HG03103 (cell line): Measurements from ENCODE around the gene HPD.

Experiments used
- ATAC-seq: cut with Tn5 transposase; IDR thresholded peaks from one replicate; pipeline ENCODE4 v1.9.1; 2021; ENCODE audit warnings: low read depth; ENCODE audit not compliant: unreplicated experiment

The HPD gene

GRCh38 chr12:121829250-121829918, 29.3 kb downstream of the HPD start:
- ATAC-seq, result no peak

- no peak for ATAC-seq
Measured at GRCh38 chr12:121828826-121829225, 29.8 kb downstream of the HPD start.

GRCh38 chr12:121828306-121828705, 30.4 kb downstream of the HPD start:
- ATAC-seq, result no peak

- ATAC-seq, result no peak
Measured at GRCh38 chr12:121827351-121828099, 31.1 kb downstream of the HPD start.

GRCh38 chr12:121826318-121827150, 32.1 kb downstream of the HPD start:
- no peak for ATAC-seq

- no peak for ATAC-seq
Measured at GRCh38 chr12:121825041-121825523, 33.6 kb downstream of the HPD start.

GRCh38 chr12:121823727-121824115, 34.9 kb downstream of the HPD start:
- no peak for ATAC-seq

- no peak for ATAC-seq
Measured at GRCh38 chr12:121823101-121823726, 35.4 kb downstream of the HPD start.

GRCh38 chr12:121822393-121823100, 36.1 kb downstream of the HPD start:
- no peak for ATAC-seq

GRCh38 chr12:121820056-121820455, 38.6 kb downstream of the HPD start:
- ATAC-seq, result no peak

- no peak for ATAC-seq
Measured at GRCh38 chr12:121819212-121819949, 39.3 kb downstream of the HPD start.

GRCh38 chr12:121817648-121818043, 41.0 kb downstream of the HPD start:
- ATAC-seq, result no peak

- no peak for ATAC-seq
Measured at GRCh38 chr12:121816925-121817647, 41.6 kb downstream of the HPD start.

- ATAC-seq, result no peak
Measured at GRCh38 chr12:121815263-121815662, 43.4 kb downstream of the HPD start.

- no peak for ATAC-seq
Measured at GRCh38 chr12:121814429-121815119, 44.1 kb downstream of the HPD start.

GRCh38 chr12:121813951-121814350, 44.7 kb downstream of the HPD start:
- ATAC-seq, result no peak

GRCh38 chr12:121812921-121813896, 45.5 kb downstream of the HPD start:
- no peak for ATAC-seq
